ENCODE results near the gene RAP2C. TPM values are rescaled to one million over a fixed set of nuclear protein-coding genes. Genes with fewer than 3 reads are reported as not detected.

The RAP2C gene
- 13.2 and 15.1 TPM in 2 replicates for total RNA-seq

GRCh38 chrX:132219343-132219768 is at the start of gene RAP2C:
TSS of gene RAP2C (minus strand) at chrX:132219447. CDS start at chrX:132217268, 2,179 bp downstream.

Other genes with a start within 250 kb of the RAP2C start
- 0.75 and 1.5 TPM in 2 replicates for gene STK26, start 196.1 kb downstream of the RAP2C start, total RNA-seq
- gene FRMD7, start 91.4 kb downstream of the RAP2C start, total RNA-seq, result not detected in 2 replicates

Measured in aortic smooth muscle cell (primary cell).